Hypothalamus (tissue), 51 donors: ENCODE measurements around the gene LEKR1.

Experiments
- DNase-seq, 51 donors: peaks; one replicate each; lab custom pipeline; 2025; lab: John Stamatoyannopoulos, UW

The LEKR1 gene

GRCh38 chr3:157074490-157074889 lies 248.3 kb downstream of the LEKR1 start:
- DNase-seq, result no peak

- peak in 1 of 51 donors; percentile 6 for DNase-seq
These were observed 248.8 kb downstream of the LEKR1 start for GRCh38 chr3:157074981-157075380.

- DNase-seq, result peak in 22 of 51 donors; percentile 11 to 78 (median 32)
These were observed 249.7 kb downstream of the LEKR1 start for GRCh38 chr3:157075693-157076420.

- DNase-seq, result peak in 13 of 51 donors; percentile 9 to 52 (median 25)
These were observed 251.4 kb downstream of the LEKR1 start for GRCh38 chr3:157077565-157077991.

- DNase-seq, result no peak
These were observed 252.1 kb downstream of the LEKR1 start for GRCh38 chr3:157078131-157078810.

GRCh38 chr3:157078811-157079185 lies 252.6 kb downstream of the LEKR1 start:
- no peak for DNase-seq

GRCh38 chr3:157079676-157080369 lies 253.7 kb downstream of the LEKR1 start:
- DNase-seq, result no peak

- no peak for DNase-seq
These were observed 255.6 kb downstream of the LEKR1 start for GRCh38 chr3:157081626-157082210.

- DNase-seq, result no peak
These were observed 256.3 kb downstream of the LEKR1 start for GRCh38 chr3:157082305-157082982.

GRCh38 chr3:157083824-157084223 lies 257.7 kb downstream of the LEKR1 start:
- no peak for DNase-seq

GRCh38 chr3:157086060-157086750 lies 260.1 kb downstream of the LEKR1 start:
- DNase-seq, result no peak

- no peak for DNase-seq
These were observed 260.6 kb downstream of the LEKR1 start for GRCh38 chr3:157086775-157087174.

- DNase-seq, result no peak
These were observed 261.2 kb downstream of the LEKR1 start for GRCh38 chr3:157087373-157087772.

GRCh38 chr3:157087780-157088600 lies 261.8 kb downstream of the LEKR1 start:
- DNase-seq, result no peak

GRCh38 chr3:157088601-157089454 lies 262.7 kb downstream of the LEKR1 start:
- DNase-seq, result no peak

- no peak for DNase-seq
These were observed 263.5 kb downstream of the LEKR1 start for GRCh38 chr3:157089455-157090221.

GRCh38 chr3:157091083-157091833 lies 265.1 kb downstream of the LEKR1 start:
- DNase-seq, result no peak
